ENCODE results near the gene ABL1. TPM values are rescaled to one million over a fixed set of nuclear protein-coding genes. Genes with fewer than 3 reads are reported as not detected.

ABL1 gene
- polyA plus RNA-seq, 1 donor from 2014 or later: 18.5 TPM

DNA sequence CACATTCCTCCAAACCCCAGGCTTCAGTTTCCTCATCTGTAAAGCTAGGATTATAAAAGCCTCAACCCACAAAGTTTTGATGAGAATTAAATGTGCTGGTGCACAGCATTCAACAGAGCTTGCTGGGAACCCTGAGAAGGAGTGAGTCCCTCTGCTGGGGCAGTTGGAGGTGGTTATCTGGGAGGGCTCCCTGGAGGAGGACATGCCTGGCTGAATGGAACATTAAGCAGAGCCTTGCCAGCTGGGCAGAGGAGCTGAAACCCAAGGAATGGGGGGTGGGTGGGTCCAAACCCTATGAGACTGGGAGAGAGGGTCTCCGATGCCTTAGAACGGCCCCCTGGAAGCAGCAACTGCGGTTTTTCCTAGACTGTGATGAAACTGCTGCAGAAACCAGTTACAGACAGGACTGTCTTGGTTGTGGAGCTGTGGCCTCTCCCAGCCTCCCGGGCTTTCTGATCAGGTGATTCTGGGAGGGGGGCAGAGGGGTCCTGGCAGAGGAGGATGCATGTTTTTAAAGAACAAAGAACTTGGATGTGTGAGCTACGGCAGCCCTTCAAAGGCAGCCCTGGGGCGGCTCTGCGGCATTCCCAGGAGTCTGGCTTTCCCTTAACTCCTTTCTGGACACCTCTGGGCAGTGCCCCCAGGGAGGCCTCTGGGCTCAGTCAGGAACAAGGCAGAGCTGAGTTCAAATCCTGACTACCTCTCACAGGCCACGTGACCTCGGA is 83.2 kb downstream of the ABL1 start:
- H4K20me1 ChIP-seq (ENCODE audit: insufficient read depth): no peaks in the 10 kb centered on the region
- no peaks in the 10 kb centered on the region for H3K27me3 ChIP-seq (ENCODE audit: insufficient read depth, low read depth, low read length)
- TF ChIP-seq TAF1 (IDR thresholded peaks at IDR 0.05; ENCODE audit: low read depth): no peak
- no peak for TF ChIP-seq RAD21 (conservative IDR thresholded peaks at IDR 0.05)
- TF ChIP-seq POLR2AphosphoS5 (IDR thresholded peaks at IDR 0.05): no peak
- TF ChIP-seq SMC3 (conservative IDR thresholded peaks at IDR 0.05; ENCODE audit: poor library complexity): no peak
- TF ChIP-seq, protein P1, sequence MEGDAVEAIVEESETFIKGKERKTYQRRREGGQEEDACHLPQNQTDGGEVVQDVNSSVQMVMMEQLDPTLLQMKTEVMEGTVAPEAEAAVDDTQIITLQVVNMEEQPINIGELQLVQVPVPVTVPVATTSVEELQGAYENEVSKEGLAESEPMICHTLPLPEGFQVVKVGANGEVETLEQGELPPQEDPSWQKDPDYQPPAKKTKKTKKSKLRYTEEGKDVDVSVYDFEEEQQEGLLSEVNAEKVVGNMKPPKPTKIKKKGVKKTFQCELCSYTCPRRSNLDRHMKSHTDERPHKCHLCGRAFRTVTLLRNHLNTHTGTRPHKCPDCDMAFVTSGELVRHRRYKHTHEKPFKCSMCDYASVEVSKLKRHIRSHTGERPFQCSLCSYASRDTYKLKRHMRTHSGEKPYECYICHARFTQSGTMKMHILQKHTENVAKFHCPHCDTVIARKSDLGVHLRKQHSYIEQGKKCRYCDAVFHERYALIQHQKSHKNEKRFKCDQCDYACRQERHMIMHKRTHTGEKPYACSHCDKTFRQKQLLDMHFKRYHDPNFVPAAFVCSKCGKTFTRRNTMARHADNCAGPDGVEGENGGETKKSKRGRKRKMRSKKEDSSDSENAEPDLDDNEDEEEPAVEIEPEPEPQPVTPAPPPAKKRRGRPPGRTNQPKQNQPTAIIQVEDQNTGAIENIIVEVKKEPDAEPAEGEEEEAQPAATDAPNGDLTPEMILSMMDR (IDR thresholded peaks at IDR 0.05; ENCODE audit: poor library complexity, severe bottlenecking): no peak
- TF ChIP-seq, protein P2, sequence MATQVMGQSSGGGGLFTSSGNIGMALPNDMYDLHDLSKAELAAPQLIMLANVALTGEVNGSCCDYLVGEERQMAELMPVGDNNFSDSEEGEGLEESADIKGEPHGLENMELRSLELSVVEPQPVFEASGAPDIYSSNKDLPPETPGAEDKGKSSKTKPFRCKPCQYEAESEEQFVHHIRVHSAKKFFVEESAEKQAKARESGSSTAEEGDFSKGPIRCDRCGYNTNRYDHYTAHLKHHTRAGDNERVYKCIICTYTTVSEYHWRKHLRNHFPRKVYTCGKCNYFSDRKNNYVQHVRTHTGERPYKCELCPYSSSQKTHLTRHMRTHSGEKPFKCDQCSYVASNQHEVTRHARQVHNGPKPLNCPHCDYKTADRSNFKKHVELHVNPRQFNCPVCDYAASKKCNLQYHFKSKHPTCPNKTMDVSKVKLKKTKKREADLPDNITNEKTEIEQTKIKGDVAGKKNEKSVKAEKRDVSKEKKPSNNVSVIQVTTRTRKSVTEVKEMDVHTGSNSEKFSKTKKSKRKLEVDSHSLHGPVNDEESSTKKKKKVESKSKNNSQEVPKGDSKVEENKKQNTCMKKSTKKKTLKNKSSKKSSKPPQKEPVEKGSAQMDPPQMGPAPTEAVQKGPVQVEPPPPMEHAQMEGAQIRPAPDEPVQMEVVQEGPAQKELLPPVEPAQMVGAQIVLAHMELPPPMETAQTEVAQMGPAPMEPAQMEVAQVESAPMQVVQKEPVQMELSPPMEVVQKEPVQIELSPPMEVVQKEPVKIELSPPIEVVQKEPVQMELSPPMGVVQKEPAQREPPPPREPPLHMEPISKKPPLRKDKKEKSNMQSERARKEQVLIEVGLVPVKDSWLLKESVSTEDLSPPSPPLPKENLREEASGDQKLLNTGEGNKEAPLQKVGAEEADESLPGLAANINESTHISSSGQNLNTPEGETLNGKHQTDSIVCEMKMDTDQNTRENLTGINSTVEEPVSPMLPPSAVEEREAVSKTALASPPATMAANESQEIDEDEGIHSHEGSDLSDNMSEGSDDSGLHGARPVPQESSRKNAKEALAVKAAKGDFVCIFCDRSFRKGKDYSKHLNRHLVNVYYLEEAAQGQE (IDR thresholded peaks at IDR 0.05; ENCODE audit: borderline replicate concordance): no peak
- no peak for TF ChIP-seq EP300 (conservative IDR thresholded peaks at IDR 0.05; ENCODE audit: poor library complexity, severe bottlenecking)
- TF ChIP-seq EZH2 (IDR thresholded peaks at IDR 0.05; ENCODE audit: borderline replicate concordance, insufficient read depth, low read length, poor library complexity, severe bottlenecking): no peak
- no peak for TF ChIP-seq MXI1 (conservative IDR thresholded peaks at IDR 0.05; ENCODE audit: poor library complexity, severe bottlenecking)
- no peak overlapping the region for H3K27ac ChIP-seq (ENCODE audit: low read length)
- no peaks in the 10 kb centered on the region for H3K9me2 ChIP-seq (ENCODE audit: insufficient read depth, low read length)
- H3K79me2 ChIP-seq (replicated peaks; ENCODE audit: insufficient read depth, low read length): no peaks in the 10 kb centered on the region
- H3K9ac ChIP-seq (ENCODE audit: low read length): no peak overlapping the region
- H3K36me3 ChIP-seq (ENCODE audit: insufficient read depth, low read length): no peaks in the 10 kb centered on the region
- H3K4me3 ChIP-seq (ENCODE audit: low read length): no peak overlapping the region
- H3K4me2 ChIP-seq (ENCODE audit: low read length): no peak overlapping the region
- H3F3A ChIP-seq (ENCODE audit: insufficient read depth, low read length, poor library complexity, severe bottlenecking): no peaks in the 10 kb centered on the region
- H3K9me3 ChIP-seq (ENCODE audit: low read length): no peaks in the 10 kb centered on the region
- H2AFZ ChIP-seq (ENCODE audit: low read depth, low read length): no peak overlapping the region

DNA sequence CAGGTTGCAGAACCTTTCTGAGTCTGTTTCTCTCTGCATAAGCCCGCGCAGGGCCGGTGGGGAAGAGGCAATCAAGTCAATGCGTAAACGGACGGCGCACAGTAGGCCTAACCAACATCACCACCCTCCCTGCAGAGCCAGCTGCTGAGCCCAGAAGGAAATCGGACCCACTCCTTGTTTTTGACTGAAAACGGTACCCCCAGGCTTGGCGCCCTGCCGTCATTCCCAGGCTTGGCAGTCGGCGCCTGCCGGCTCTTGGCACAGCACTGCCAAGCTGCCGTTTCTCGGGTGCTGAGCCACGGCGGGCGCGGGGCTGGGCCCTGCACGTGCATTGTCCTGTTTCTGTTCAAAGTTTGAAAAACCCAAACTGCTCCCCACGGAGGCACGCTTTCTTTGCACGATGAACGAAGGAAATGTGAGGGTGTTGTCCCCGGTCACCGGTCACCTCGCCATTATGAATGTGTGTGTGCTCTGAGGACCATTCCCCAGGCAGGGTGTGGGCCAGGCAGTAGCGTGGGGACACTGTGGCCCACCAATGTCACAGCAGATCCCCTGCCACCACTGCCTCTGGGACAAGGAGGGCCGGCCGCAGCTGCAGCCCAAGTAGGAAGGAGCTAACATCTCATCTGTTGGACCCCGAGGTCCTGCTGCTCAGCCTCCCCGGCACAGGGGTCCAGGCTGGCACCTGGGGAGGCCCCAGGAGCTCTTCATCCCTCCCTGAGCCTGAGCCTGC is 83.9 kb downstream of the ABL1 start:
- Histone ChIP-seq H2AFZ (ENCODE audit: low read depth, low read length) (no peak overlapping the region), H3K9me2 (ENCODE audit: insufficient read depth, low read length) (no peaks in the 10 kb centered on the region), H3K27ac (ENCODE audit: low read length) (no peak overlapping the region), H4K20me1 (ENCODE audit: insufficient read depth) (no peaks in the 10 kb centered on the region), H3K4me2 (ENCODE audit: low read length) (no peak overlapping the region), H3K9ac (ENCODE audit: low read length) (no peak overlapping the region), H3K79me2 (replicated peaks; ENCODE audit: insufficient read depth, low read length) (no peaks in the 10 kb centered on the region), H3F3A (ENCODE audit: insufficient read depth, low read length, poor library complexity, severe bottlenecking) (no peaks in the 10 kb centered on the region), H3K27me3 (ENCODE audit: insufficient read depth, low read depth, low read length) (no peaks in the 10 kb centered on the region), H3K9me3 (ENCODE audit: low read length) (no peaks in the 10 kb centered on the region), H3K36me3 (ENCODE audit: insufficient read depth, low read length) (no peaks in the 10 kb centered on the region), H3K4me3 (ENCODE audit: low read length) (no peak overlapping the region)
- TF ChIP-seq POLR2AphosphoS5 (IDR thresholded peaks at IDR 0.05) (no peak), EP300 (conservative IDR thresholded peaks at IDR 0.05; ENCODE audit: poor library complexity, severe bottlenecking) (no peak), MXI1 (conservative IDR thresholded peaks at IDR 0.05; ENCODE audit: poor library complexity, severe bottlenecking) (no peak), EZH2 (IDR thresholded peaks at IDR 0.05; ENCODE audit: borderline replicate concordance, insufficient read depth, low read length, poor library complexity, severe bottlenecking) (no peak), RAD21 (conservative IDR thresholded peaks at IDR 0.05) (no peak), TAF1 (IDR thresholded peaks at IDR 0.05; ENCODE audit: low read depth) (no peak), SMC3 (conservative IDR thresholded peaks at IDR 0.05; ENCODE audit: poor library complexity) (no peak)
- TF ChIP-seq, protein P1 (IDR thresholded peaks at IDR 0.05; ENCODE audit: poor library complexity, severe bottlenecking): no peak
- TF ChIP-seq, protein P2 (IDR thresholded peaks at IDR 0.05; ENCODE audit: borderline replicate concordance): no peak

Data from neural cell (in vitro differentiated cells).